HepG2 (cell line): ENCODE data around the gene KCTD16. TPM values are rescaled to one million over a fixed set of nuclear protein-coding genes. Genes with fewer than 3 reads are reported as not detected.

Experiments used
- CTCF ChIP-seq: sonication (generic); formaldehyde crosslinking; IDR thresholded peaks from 2 replicates; pipeline ENCODE4 v1.5.0; 2020; ENCODE audit warnings: mild to moderate bottlenecking, missing genetic modification reagents, moderate library complexity
- EED ChIP-seq: sonication (generic); formaldehyde crosslinking; IDR thresholded peaks from 2 replicates; pipeline ENCODE4 v1.5.0; 2020; ENCODE audit warnings: mild to moderate bottlenecking, missing genetic modification reagents
- FLYWCH1 ChIP-seq: sonication (generic); formaldehyde crosslinking; IDR thresholded peaks from 2 replicates; pipeline ENCODE4 v1.8.1; 2023; ENCODE audit warnings: mild to moderate bottlenecking, missing genetic modification reagents
- MXD4 ChIP-seq: IDR thresholded peaks from 2 replicates; pipeline ENCODE4 v1.6.1; 2016; ENCODE audit warnings: mild to moderate bottlenecking, missing biosample characterization, missing genetic modification reagents
- SKIL ChIP-seq: sonication (generic); formaldehyde crosslinking; IDR thresholded peaks from 2 replicates; pipeline ENCODE4 v1.8.0; 2022; ENCODE audit warnings: missing genetic modification reagents, mild to moderate bottlenecking, moderate library complexity, borderline replicate concordance
- SNAPC4 ChIP-seq: sonication (generic); formaldehyde crosslinking; IDR thresholded peaks from 2 replicates; pipeline ENCODE4 v1.4.0; 2020; ENCODE audit warnings: mild to moderate bottlenecking, missing genetic modification reagents
- ZMYM4 ChIP-seq: sonication (generic); formaldehyde crosslinking; IDR thresholded peaks from 2 replicates; pipeline ENCODE4 v1.8.1; 2023; ENCODE audit warnings: mild to moderate bottlenecking, missing genetic modification reagents
- ZNF605 ChIP-seq: sonication (generic); formaldehyde crosslinking; IDR thresholded peaks from 2 replicates; pipeline ENCODE4 v1.8.0; 2022; ENCODE audit warnings: mild to moderate bottlenecking, missing genetic modification reagents
- ZNF816 ChIP-seq: sonication (generic); formaldehyde crosslinking; IDR thresholded peaks from 2 replicates; pipeline ENCODE4 v1.8.0; 2022; ENCODE audit warnings: missing genetic modification reagents, mild to moderate bottlenecking, borderline replicate concordance
- polyA plus RNA-seq, 8 experiments: library from polyadenylated mRNA; depleted of rRNA in 3 of 8; stranded (reverse) in 7 of 8; unstranded in 1 of 8; fragments of >200 nt; fragmentation: Illumina TruSeq in 4 of 8; extraction: Trizol in 4 of 8; gene quantifications; 2 replicates each; pipeline versions ENCODE4 v1.2.1 to v1.2.3, GENCODE V29; 2011 to 2016; ENCODE audit warnings: low read depth in 4 of 8, missing spikeins in 1 of 8, mixed read lengths in 1 of 8; ENCODE audit not compliant: insufficient read depth in 1 of 8
- total RNA-seq, 5 experiments: library from RNA; depleted of rRNA; stranded (reverse); fragments of >200 nt; fragmentation: Illumina TruSeq; extraction: Trizol; gene quantifications; 2 replicates each; pipeline ENCODE4 v1.2.3, GENCODE V29; 2016; ENCODE audit warnings: low read depth in 1 of 5

KCTD16 gene
- total and polyA plus RNA-seq, 2 of the 13 experiments (the other 11 are each of a cell fraction or from before 2014, with no cell fraction given) = 0.02 to 0.09 TPM

- TF ChIP-seq SNAPC4 (CRISPR knock-in tag) = no peak
- no peak for TF ChIP-seq ZNF605 (CRISPR knock-in tag)
- no peak for TF ChIP-seq EED (CRISPR knock-in tag)
- TF ChIP-seq ZMYM4 (CRISPR knock-in tag) = no peak
- TF ChIP-seq FLYWCH1 = no peak
- no peak for TF ChIP-seq CTCF (CRISPR knock-in tag)
- TF ChIP-seq SKIL (CRISPR knock-in tag) = no peak
- no peak for TF ChIP-seq ZNF816 (CRISPR knock-in tag)
- no peak for TF ChIP-seq MXD4
Observed at GRCh38 chr5:144198386-144198785, 27.7 kb downstream of the KCTD16 start (continued).
